GM12892 (cell line): ENCODE results near the gene RSPRY1.
"Not testable (repeated sequence)": the region's sequence is repeated elsewhere in the genome, so short reads cannot be mapped to it uniquely, and the experiment has no call there.

Experiments used
- DNase-seq: peaks from one replicate; pipeline ENCODE4 v3.0.0; 2011; ENCODE audit not compliant: insufficient read length
- FAIRE-seq: peaks from 2 replicates; lab custom pipeline; 2011; peaks lifted over from hg19 to GRCh38; lab: Jason Lieb, UNC
- POLR2A ChIP-seq: IDR thresholded peaks from 2 replicates; pipeline ENCODE4 v1.6.1; 2011; ENCODE audit warnings: low read depth, low read length, control low read depth
- POLR2AphosphoS5 ChIP-seq: IDR thresholded peaks from 2 replicates; pipeline ENCODE4 v1.6.1; 2011; ENCODE audit warnings: low read depth, low read length, control low read depth
- TAF1 ChIP-seq: IDR thresholded peaks from 2 replicates; pipeline ENCODE4 v1.6.1; 2011; ENCODE audit warnings: low read depth, mild to moderate bottlenecking, control low read depth, low read length, borderline replicate concordance

The RSPRY1 gene

DNA sequence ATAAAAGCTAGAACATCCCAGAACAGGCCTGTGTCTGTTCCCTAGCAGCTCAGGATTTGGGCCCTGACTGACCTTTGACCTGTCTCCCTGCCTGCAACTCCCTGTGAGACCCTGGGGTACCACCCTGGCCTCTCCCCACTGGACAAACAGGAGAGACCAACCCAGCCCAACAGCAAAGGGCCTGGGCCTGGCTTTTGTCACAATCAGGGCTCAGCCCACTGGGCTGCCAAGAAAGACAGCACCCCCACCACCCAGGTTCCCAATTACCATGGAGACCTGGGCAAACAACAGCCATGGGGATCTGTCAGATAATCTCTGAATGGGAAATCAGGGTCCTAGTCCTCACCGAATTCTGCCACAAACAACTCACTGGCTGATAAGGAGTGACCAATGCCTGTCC lies 87.2 kb downstream of the RSPRY1 start:
- TF ChIP-seq TAF1 (no peak), POLR2A (no peak), POLR2AphosphoS5 (no peak)
- no peak for DNase-seq
- no peak for FAIRE-seq

DNA sequence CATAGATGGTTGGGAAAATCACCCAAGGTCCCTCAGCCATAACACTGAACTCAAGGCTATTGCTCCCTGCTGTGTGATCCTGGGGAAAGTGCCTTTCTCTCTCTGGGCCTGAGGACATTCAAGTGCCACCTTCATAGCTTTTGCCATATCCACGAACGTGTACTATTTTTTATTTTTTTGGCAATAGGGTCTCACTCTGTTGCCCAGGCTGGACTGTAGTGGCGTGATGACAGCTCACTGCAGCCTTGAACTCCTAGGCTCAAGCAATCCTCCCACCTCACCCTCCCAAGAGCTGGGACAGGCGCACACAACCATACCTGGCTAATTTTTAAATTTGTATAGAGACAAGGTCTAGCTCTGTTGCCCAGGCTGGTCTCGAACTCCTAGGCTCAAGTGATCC lies 87.7 kb downstream of the RSPRY1 start:
- DNase-seq: no peak
- TF ChIP-seq POLR2A: no peak
- TF ChIP-seq POLR2AphosphoS5: no peak
- TF ChIP-seq TAF1: no peak
- no peak for FAIRE-seq

DNA sequence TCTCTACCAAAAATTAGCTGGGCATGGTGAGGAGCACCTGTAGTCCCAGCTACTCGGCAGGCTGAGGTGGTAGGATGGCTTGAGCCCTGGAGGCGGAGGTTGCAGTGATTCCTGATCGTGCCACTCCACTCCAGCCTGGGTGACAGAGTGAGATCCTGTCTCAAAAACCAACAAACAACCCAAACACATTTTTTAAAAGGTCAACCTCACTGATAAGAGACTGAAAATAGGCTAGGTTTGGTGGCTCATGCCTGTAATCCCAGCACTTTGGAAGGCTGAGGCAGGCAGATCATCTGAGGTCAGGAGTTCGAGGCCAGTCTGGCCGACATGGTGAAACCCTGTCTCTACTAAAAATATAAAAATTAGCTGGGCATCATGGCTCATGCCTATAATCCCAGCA lies 89.8 kb downstream of the RSPRY1 start:
- not testable (repeated sequence) for DNase-seq, FAIRE-seq

DNA sequence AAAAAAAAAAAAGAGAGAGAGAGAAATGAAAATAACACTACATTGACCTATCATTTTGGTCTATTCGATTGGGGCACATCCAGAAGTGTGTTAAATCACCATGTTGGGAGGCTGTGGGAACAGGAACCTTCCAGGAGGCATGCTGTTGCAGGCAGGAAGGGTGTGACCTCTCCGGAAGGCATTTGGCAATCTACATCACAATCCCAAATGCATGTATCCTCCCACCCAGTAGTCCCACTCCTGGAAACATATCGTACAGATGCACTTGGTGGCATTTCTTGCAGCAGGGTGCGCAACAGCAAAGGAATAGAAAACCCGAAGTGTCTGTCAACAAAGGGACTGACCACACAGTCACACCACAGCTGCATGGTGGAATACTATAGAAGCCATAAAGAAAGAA lies 90.5 kb downstream of the RSPRY1 start:
- TF ChIP-seq POLR2AphosphoS5 (no peak), TAF1 (no peak), POLR2A (no peak)
- FAIRE-seq: no peak
- no peak for DNase-seq

DNA sequence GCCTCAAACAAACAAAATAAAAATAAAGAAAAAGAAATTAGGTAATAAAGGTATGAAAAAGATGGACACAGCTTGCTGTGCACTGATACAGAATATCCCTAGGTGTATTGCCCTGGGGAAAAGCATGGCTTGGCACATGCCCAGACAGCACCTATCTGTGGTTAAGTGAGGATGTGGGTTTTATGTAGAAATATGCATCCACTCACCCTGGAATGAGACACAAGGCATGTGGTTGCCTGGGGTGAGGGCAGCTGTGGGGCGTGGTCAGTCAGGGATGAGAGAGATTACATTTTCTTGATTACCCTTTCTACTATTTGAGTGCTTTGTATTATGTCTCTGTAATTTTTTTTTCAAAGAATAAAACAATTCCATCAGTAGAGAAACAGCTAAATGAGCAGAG lies 91.5 kb downstream of the RSPRY1 start:
- no peak for DNase-seq
- FAIRE-seq: no peak
- TF ChIP-seq TAF1 (no peak), POLR2AphosphoS5 (no peak), POLR2A (no peak)

DNA sequence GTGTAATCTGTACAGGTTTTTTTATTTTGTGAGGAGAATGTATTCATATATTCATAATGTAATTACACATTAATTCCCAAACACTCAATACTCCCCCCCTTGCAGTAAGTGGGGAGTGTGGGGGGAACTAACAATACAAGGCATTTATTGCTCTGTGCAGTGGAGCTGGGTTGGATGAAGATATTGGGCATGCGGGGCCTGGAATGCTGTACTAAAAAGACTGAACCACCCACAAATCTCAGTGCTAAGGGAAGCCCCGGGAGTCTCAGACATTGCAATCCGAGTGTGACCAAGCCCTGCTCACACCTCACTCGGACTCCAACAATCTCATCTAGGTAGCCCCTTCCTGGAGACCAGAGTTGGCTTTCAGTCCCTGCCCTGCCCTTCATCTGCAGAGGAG lies 92.4 kb downstream of the RSPRY1 start:
- TF ChIP-seq TAF1: no peak
- TF ChIP-seq POLR2A: no peak
- no peak for TF ChIP-seq POLR2AphosphoS5
- FAIRE-seq (no peak), DNase-seq (no peak)

DNA sequence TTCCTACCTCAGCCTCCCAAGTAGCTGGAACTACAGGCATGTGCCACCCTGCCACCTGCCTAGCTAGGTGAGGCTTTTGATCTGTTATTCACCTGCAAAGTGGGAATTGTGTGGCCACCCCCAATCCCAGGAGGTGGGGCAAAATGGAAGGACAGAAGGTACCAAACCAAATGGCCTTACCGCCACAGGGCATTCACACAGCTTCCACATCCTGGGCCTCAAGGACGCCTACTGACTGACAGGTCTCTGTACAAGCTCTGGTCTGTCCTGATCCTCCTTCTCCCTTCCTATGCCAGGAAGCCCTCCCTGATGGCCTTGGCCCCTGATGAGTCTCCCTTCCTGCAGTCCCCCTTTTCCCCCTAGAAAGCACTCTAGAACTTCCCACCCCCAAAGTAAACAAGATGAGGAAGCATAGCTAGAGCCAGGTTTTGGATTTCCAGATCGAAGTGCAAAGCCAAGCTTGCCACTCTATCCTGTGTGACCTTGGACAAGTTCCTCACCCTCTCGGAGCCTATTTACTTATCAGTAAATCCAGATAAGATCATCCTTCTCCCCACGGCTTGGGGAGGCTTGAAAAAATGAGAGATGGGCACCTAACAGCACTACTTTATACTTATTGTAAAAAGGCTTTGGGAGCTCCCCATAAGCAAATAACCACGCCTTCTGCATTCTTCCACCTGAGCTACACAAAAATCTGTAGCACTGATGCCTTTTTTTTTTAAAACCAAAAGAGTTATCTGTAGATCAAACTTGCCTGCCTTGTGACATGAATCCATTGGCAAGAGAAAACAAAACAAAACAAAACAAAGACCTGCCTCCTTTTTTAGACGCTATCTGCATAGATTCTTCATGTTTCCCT lies 93.9 kb downstream of the RSPRY1 start:
- TF ChIP-seq POLR2AphosphoS5 (no peak), TAF1 (no peak), POLR2A (no peak)
- no peak for DNase-seq
- FAIRE-seq: no peak

DNA sequence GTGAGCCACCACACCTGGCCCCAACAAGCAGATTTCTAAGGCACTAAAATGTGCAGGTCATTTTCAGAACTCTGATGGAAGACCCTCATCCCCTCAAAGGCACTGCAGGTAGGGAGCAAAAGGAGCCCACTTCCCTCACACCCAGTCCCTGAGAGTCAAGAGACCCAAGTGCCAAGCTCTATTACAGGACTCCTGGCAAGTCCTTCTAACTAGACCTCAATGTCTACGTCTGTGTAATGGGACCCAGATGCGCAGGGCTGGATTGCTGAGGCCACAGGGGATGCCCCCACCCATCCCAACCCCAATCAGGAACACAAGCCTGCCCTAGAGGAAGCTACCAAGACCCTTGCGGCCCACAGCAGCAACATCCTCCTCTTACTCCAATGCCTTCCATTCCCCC lies 95.7 kb downstream of the RSPRY1 start:
- TF ChIP-seq POLR2AphosphoS5: no peak
- no peak for TF ChIP-seq POLR2A
- TF ChIP-seq TAF1: no peak
- no peak for DNase-seq
- no peak for FAIRE-seq

DNA sequence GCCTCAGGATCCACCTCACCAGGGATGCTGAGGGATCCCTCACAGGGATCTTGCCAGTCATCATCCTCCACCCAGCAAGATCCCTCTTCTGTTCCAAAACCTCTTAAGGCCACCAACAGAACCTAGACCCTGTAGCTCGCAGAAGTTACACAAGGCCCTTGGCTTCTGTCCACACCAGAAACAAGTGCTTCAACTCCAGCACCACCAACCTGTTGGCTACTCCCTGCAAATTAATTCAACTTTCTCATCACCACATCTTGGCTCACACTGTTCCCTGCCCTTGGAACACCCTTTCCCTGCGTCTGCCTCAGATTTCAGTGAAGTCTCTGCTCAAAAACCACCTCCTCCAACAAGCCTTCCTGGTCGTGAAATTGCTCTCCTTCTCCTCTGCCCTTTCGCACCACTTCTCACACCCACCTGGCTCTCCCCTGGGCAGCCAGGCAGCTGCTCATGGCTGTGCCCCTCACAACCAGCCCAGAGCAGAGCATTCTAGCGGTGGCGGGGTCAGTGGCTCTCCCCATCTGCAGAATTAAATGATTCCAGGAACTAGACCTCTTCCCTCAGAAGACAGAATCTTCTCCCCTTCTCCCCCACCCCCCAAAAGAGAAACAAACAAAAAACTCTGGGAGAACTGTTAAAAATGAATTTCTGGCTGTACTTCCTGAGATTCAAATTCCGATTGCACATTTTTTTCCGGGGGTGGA lies 96.5 kb downstream of the RSPRY1 start:
- DNase-seq (no peak), FAIRE-seq (no peak)
- TF ChIP-seq TAF1: no peak
- no peak for TF ChIP-seq POLR2A
- no peak for TF ChIP-seq POLR2AphosphoS5

DNA sequence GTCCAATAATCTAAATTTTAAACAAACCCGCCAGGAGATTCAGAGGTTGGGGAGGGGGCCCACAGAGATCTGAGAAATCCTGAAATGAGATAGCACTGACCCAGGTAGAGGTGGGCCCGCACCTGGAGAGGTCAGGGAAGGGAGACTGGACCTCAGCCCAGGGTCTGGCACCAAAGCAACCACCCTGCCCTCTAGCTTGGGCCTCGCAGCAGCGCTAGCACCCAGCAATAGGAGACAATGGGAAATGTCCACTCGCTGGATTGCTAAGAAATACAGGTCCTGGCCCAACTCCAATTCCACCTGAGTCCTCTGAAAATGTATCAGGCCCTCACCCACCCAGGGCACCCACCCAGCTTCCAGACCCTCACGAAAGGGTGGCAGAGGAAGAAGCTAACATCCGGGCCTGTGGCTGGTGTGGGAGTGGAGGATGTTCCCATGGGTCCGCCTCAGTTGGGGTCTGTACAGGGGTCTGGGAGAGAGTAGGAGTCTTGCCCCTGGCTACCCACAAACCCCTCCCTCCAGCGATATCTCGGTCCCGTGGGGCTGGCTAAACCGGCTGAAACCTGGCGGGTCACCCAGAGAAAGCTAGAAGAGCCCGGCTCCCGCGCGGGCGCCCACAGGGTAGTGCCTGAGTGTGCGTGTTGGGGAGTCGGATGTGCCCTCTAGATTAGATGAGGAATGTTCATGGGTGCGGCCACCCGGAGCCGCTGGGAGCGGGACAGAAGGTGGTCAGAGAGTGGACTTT lies 97.3 kb downstream of the RSPRY1 start:
- DNase-seq (no peak), FAIRE-seq (no peak)
- no peak for TF ChIP-seq TAF1
- TF ChIP-seq POLR2A: no peak
- TF ChIP-seq POLR2AphosphoS5: no peak

DNA sequence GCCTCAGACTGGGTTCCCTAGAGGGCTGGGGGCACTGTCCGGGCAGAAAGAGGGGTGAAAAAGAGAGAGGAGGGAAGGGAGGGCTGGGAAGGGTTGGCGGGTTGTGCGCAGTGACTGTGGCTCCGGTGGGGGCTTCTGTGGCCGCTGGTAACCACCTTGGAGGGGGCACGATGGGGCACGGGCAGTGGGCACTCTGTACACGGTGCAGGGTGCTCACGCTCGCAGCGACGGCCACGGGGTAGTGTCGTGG lies 97.8 kb downstream of the RSPRY1 start:
- FAIRE-seq (no peak), DNase-seq (no peak)
- TF ChIP-seq TAF1: no peak

DNA sequence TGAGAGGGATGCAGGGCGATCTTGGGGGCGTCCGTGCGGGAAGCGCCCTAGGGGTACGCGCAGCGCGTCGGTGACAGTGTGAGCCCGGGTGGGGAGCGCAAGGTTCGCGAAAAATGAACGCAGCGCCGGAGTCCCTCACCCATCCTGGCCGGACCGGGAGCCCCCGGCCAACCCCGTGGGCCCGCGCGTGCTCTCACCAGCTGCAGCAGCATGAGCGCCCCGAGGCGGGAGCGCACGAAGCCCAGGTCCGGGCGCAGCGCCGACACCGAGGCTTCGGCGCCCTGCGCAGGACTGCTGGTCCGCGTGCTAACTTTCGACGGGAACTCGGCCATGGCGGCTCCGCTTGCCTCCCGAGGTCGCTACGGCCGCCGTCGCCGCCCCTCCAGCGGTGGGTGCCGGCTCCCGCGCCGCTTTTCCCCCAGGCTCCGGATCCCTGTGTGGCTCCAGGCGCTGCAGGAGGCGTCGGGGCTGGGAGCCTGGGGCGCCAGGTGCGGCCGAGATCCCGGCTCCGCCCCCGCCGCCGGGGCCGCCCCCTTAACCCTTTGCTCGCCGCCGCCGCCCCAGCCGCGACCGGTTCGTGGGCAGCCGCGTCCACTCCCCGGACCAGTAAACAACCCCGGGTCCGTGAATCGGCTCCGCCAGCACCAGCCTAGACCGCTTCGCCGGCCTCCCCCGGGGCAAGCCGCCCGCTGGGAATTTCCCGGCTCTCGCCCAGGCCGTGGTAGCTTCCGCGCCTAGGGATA lies 98.3 kb downstream of the RSPRY1 start, which contains the start of gene PLLP:
PLLP (minus strand) TSS at position 464 of the 743 bp plus-strand sequence; CDS start at position 332, 132 bp downstream.
- TF ChIP-seq TAF1 (no peak), POLR2AphosphoS5 (no peak), POLR2A (no peak)
- FAIRE-seq (no peak), DNase-seq (peak; percentile 77)
